ENCODE data around the gene AAGAB.
A peak's percentile ranks its signal among the peaks of the same experiment; 100 is the strongest.
"Not testable (repeated sequence)": the region's sequence is repeated elsewhere in the genome, so short reads cannot be mapped to it uniquely, and the experiment has no call there.

AAGAB gene, protein sequence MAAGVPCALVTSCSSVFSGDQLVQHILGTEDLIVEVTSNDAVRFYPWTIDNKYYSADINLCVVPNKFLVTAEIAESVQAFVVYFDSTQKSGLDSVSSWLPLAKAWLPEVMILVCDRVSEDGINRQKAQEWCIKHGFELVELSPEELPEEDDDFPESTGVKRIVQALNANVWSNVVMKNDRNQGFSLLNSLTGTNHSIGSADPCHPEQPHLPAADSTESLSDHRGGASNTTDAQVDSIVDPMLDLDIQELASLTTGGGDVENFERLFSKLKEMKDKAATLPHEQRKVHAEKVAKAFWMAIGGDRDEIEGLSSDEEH

DNA sequence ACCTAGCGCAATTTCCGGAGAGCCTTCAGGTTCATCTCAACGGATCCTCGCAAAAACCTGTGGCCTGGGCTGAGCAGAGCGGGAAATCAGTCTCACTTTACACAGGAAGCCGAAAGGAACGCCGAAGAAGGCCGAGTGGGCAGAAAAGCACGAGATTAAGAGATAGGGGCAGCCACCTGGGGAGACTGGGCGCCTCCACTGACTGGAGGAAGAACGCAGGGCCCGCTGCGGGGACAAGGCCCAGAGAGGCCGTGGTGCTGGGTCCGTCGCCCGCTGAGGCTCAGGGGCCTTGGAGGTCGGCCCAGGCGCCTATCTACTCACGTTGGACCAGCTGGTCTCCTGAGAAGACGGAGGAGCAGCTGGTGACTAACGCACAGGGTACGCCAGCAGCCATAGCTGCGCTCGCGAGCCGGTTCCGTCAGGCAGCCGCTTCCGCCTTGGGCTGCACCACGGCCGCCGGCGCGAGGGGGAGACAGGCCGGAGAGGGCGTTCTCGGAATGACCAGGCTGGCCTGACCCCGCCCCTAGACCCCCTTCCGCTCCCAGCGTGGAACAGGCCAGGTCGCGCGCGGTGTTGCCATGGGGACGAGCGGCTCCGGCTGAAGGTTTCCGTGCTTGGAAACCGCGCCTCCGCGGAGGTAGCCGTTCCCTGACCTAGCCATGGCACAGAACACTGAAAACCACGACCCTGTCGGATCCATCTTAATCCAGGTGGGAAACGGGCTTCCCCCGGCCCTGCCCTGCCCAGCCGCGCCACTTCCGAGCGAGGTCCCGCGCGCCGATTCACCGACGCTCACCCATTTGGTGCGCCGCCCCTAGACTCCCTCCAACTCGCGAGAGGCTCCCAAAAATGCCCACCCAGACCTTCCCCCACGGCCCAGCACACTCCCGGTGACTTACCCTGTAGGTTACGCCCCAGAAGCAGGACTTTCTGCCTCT is at the start of gene AAGAB, which contains the start of gene IQCH:
Gene AAGAB, minus strand, starts transcription at position 424 of the 938 bp plus-strand sequence. Its CDS starts 30 bp downstream, at position 394.
Gene IQCH, plus strand, starts transcription at position 549 of the 938 bp plus-strand sequence. Its CDS starts 111 bp downstream, at position 660.
- peak within 1 kb of the TSS; percentile 89 for H3K4me3 ChIP-seq
- peak; percentile 98 for DNase-seq (ENCODE audit: low spot score)
- TF ChIP-seq, protein P1, sequence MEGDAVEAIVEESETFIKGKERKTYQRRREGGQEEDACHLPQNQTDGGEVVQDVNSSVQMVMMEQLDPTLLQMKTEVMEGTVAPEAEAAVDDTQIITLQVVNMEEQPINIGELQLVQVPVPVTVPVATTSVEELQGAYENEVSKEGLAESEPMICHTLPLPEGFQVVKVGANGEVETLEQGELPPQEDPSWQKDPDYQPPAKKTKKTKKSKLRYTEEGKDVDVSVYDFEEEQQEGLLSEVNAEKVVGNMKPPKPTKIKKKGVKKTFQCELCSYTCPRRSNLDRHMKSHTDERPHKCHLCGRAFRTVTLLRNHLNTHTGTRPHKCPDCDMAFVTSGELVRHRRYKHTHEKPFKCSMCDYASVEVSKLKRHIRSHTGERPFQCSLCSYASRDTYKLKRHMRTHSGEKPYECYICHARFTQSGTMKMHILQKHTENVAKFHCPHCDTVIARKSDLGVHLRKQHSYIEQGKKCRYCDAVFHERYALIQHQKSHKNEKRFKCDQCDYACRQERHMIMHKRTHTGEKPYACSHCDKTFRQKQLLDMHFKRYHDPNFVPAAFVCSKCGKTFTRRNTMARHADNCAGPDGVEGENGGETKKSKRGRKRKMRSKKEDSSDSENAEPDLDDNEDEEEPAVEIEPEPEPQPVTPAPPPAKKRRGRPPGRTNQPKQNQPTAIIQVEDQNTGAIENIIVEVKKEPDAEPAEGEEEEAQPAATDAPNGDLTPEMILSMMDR (IDR thresholded peaks at IDR 0.05): no peak
- peak within 1 kb of the TSS; percentile 75 to 87 for H3K27ac ChIP-seq

DNA sequence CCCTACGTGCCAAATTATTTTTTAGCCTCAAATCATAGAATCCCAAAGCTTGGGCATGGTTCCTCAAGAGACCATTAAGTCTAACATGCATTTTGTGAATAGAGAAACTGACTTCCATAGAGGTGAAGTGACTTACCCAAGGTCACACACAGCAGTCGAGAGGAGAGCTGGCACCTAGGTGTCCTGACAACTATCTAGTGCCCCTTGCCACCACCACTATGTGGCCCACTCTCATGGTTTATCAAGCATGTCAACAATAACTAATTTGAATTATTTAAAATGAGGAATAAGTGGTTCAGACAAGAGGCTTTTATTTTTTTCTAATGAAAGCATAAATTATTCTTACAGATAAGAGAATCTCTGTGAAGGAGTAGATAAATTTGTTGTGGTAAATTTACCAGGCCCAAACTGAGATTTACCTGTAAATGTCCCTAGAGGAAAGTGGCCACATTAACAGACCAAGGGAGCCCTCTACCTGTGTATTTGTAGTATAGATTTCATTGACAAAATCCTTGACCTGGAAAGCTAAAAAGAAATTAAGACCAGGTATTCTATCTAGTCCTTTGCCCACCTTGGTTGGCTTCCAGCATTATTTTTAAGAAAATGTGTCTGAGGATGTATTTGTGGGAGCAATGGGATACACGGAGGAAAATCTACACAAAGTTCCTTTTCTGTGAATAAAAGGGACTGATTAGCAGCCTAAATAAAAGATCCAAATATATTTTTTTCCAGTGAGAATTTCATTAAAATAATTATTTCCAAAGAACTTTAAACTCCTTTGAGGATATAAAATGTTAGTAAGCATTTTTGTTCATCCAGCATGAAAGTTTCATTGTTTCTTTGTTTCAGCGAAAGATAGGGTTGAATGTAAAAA is 49.3 kb upstream of the AAGAB start:
- TF ChIP-seq, protein P1 (IDR thresholded peaks at IDR 0.05): no peak
- DNase-seq (ENCODE audit: low spot score): no peak
- Histone ChIP-seq H3K27ac (no peak overlapping the region), H3K4me3 (no peak overlapping the region)

DNA sequence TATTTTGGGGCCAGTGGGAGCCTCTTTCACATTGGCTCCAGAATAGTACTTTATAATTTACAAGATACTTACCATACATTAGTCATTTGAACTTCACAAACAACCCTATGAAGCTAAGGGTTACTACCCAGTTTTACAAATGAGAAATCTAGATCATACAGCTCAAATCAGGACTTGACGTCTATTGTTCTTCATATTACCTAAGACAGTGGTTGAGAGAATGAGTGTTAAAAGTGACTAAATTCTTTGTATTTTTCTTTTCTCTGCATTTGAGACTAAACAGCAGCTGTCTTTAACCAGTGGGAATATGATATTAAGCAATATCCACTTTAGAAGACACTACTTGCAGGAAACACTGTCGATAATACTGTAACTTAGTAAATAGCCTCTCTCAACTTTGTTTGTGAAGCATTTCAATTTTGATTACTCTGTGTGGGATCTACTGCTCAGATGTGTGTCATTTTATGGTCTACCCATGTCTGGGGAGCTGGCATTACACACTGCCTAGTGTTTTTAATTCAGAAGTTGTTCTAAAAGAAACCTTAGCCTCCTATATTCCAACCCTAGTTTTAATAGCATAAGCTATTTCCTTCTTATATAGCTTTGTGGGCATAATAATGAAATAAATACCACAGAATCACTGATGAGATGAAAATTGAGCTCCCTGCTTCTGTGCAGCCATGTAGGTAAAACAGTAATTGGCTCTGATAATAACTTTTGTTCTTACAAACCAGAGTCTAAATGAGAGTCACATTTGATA is 46.0 kb upstream of the AAGAB start:
- TF ChIP-seq, protein P1 (IDR thresholded peaks at IDR 0.05): no peak
- Histone ChIP-seq H3K4me3 (no peak overlapping the region), H3K27ac (no peak overlapping the region)
- DNase-seq (ENCODE audit: low spot score): no peak

DNA sequence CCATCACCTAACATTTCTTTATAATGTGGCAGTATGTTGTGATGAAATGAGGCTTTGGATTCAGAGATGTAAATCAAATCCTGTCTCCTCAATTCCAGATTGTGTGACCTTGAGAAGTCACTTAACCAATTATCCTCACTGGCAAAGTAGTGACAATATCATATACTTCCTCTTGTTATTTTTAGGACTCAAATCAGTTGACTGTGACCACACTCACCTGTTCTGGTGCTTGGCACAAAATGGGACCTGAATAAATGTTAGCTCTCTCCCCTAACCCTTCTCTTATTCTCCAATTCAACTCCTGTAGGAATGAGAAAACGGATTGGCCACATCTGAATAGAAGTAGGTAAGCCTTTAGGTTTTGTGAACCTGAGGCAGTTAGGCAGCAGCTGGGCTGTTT is 42.2 kb upstream of the AAGAB start:
- Histone ChIP-seq H3K4me3 (no peak overlapping the region), H3K27ac (no peak overlapping the region)
- DNase-seq (ENCODE audit: low spot score): no peak
- TF ChIP-seq, protein P1 (IDR thresholded peaks at IDR 0.05): no peak

DNA sequence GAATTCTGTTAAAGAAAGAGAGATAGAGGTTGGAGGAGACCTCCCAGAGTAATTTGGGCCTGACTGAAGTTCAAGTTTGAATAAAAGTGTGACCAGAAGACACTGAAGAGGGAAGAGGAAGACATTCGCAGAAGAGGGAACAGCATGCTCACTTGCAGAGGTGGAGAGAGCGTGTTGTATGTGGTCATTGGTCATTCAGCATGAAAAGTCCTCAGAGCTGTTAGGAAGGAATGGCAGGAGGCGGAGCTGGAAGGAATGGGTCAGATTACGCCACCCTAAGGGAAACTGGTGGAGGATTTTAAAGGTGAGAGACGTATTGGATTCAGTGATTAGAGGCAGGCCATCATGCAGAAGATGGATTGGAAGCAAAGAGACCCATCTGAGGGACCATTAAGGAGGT is 41.7 kb upstream of the AAGAB start:
- no peak for DNase-seq (ENCODE audit: low spot score)
- Histone ChIP-seq H3K4me3 (no peak overlapping the region), H3K27ac (no peak overlapping the region)
- TF ChIP-seq, protein P1 (IDR thresholded peaks at IDR 0.05): no peak

DNA sequence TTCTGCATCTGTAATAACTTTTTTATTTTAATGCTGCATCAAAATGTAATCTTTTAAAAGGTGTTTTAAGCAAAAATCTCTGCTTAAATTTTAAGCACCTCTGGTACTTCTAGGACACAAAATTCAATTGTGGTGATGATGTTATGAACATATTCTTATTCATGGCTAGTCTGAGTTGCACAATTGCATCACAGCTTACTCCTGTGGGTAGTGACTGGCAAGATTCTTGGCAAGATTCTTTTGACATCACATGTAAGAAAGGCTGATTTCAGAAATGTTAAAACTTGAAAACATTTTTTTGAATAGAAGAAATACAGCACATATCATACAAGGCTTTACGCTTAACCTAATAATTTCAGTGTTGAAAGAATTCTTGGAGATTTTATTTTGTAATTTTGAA is 35.9 kb upstream of the AAGAB start:
- TF ChIP-seq, protein P1 (IDR thresholded peaks at IDR 0.05): no peak
- DNase-seq (ENCODE audit: low spot score): no peak
- no peak overlapping the region for H3K27ac ChIP-seq
- no peak overlapping the region for H3K4me3 ChIP-seq

DNA sequence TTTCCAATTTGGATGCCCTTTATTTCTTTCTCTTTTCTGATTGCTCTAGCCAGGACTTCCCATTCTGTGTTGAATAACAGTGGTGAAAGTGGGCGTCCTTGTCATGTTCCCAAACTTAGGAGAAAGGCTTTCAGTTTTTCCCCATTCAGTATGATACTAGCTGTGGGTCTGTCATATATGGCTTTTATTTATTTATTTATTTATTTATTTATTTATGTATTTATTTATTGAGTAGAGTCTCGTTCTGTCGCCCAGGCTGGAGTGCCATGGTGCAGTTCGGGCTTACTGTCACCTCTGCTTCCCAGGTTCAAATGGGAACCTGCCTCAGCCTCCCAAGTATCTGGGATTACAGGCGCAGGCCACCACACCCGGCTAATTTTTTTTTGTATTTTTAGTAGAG is 31.9 kb upstream of the AAGAB start:
- DNase-seq (ENCODE audit: low spot score); H3K27ac ChIP-seq; H3K4me3 ChIP-seq: not testable (repeated sequence)

DNA sequence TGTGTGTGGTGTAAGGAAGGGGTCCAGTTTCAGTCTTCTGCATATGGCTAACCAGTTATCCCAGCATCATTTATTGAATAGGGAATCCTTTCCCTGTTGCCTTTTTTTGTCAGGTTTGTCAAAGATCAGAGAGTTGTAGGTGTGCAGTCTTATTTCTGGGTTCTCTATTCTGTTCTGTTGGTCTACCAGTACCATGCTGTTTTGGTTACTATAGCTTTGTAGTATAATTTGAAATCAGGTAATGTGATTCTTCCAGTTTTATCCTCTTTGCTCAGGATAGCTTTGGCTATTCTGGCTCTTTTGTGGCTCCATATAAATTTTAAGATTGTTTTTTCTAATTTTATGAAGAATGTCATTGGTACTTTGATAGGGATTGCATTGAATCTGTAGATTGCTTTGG is 31.2 kb upstream of the AAGAB start:
- not testable (repeated sequence) for H3K4me3 ChIP-seq; H3K27ac ChIP-seq; DNase-seq (ENCODE audit: low spot score)

Data from coronary artery (tissue), 2 donors.